ENCODE data around the gene FNBP1. TPM values are rescaled to one million over a fixed set of nuclear protein-coding genes. Genes with fewer than 3 reads are reported as not detected.
"Not testable (repeated sequence)": the region's sequence is repeated elsewhere in the genome, so short reads cannot be mapped to it uniquely, and the experiment has no call there.

Gene FNBP1
- total RNA-seq, 6 experiments from 2014 or later = 34.7 to 40.6 (median 35.5) TPM

DNA sequence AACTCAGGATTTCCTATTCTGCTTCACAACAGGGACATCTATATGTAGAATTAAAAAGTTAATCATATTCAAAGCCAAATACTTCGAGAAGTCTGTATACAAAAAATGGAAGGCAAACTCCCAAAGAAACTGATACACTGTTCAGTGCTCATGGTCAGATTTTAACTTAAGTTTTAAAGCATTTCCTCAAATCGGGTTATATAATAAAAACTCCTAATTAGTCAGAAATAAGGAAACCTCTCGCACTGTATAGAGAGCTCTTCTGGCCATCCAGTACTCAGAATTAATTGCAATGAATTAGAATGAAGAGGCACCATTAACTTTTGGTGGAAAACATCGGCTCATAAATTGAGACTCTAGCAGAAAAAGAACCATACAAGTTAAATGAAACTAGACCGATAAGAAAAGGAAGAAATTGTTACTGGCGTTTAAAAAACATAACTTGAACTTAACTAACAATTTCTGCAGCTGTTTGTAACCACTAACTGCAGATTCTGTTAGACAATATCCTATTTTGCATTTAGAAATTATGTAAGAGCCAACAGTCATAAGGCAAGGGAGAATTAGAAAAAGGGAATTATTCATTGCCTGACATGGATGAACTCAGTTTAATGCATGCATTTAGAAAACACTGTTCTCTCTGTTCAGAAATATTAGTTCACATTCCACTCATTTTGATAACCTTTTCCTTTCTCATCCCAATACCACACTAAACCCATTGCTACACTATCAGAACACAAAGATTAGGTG lies 96.6 kb downstream of the FNBP1 start:
- no peak for TF ChIP-seq CTCF (IDR thresholded peaks at IDR 0.05)
- peaks cover 21% of the 10 kb centered on the region for H3K36me3 Mint-ChIP-seq (ENCODE audit: low read depth)
- no peak overlapping the region for H3K27ac Mint-ChIP-seq

DNA sequence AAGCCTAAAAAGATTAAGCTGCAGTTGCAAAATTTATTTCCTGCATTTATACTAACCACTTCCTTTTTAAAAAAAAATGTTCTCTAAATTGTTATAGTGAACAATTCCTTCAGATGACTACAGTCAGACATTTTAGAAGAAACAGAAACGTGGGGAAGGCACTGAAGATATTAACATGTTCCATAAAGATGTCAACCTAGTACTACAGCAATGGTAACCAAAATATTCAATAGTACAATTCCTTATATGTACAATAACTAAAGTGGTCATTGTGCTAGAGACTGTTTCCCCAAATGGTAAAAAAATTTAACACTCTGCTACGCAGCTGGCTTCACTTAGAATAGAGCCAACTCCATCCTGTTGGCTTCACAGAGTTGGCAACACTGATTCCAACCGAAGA lies 97.7 kb downstream of the FNBP1 start:
- H3K27me3 Mint-ChIP-seq (ENCODE audit: insufficient read depth) = no peaks in the 10 kb centered on the region
- no peak overlapping the region for H3K27ac Mint-ChIP-seq
- no peak for TF ChIP-seq CTCF (IDR thresholded peaks at IDR 0.05)
- peaks cover 6% of the 10 kb centered on the region; the same call in 1 of the 2 replicates for H3K4me1 Mint-ChIP-seq (ENCODE audit: low read depth)
- H3K4me3 Mint-ChIP-seq = no peak overlapping the region
- H3K9me3 Mint-ChIP-seq = peaks cover 20% of the 10 kb centered on the region
- no peak for DNase-seq
- H3K36me3 Mint-ChIP-seq (ENCODE audit: low read depth) = peaks cover 22% of the 10 kb centered on the region

More for the DNA sequence above, 96.6 kb downstream of the FNBP1 start:
- no peaks in the 10 kb centered on the region for H3K27me3 Mint-ChIP-seq (ENCODE audit: insufficient read depth)
- H3K4me3 Mint-ChIP-seq = no peak overlapping the region
- DNase-seq = no peak
- peaks cover 6% of the 10 kb centered on the region; the same call in 1 of the 2 replicates for H3K4me1 Mint-ChIP-seq (ENCODE audit: low read depth)
- H3K9me3 Mint-ChIP-seq = peaks cover 20% of the 10 kb centered on the region

DNA sequence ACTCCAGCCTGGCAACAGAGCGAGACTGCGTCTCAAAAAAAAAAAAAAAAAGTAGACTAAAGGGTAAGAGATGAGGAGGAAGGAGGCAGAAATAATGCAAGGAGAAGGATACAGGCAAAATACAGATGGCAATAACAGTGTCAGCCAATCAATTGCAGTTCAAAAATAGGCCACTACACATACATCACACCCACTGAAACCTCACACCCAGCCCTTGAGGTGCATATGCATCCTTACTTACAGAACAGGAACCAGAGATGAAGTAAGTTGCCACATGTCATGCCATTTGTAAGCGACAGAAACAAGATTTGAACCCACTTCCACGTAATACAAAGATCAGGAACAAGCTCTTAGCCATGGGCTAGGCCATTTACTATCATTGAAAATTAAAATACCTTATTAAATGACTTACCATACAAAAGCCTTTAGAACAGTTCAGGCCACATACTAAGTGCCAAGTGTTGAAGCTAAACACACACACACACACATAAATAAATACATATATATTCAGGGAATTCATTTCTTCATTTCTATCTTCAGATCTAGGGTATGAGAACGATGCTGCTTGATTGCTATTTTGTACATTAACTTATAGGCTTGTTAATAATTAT lies 98.4 kb downstream of the FNBP1 start:
- TF ChIP-seq CTCF (IDR thresholded peaks at IDR 0.05) = no peak
- H3K27me3 Mint-ChIP-seq (ENCODE audit: insufficient read depth) = no peaks in the 10 kb centered on the region
- H3K27ac Mint-ChIP-seq = no peak overlapping the region
- H3K4me3 Mint-ChIP-seq = no peak overlapping the region
- no peak for DNase-seq
- H3K4me1 Mint-ChIP-seq (ENCODE audit: low read depth) = peaks cover 9% of the 10 kb centered on the region
- H3K9me3 Mint-ChIP-seq = peaks cover 23% of the 10 kb centered on the region
- H3K36me3 Mint-ChIP-seq (ENCODE audit: low read depth) = peaks cover 29% of the 10 kb centered on the region

DNA sequence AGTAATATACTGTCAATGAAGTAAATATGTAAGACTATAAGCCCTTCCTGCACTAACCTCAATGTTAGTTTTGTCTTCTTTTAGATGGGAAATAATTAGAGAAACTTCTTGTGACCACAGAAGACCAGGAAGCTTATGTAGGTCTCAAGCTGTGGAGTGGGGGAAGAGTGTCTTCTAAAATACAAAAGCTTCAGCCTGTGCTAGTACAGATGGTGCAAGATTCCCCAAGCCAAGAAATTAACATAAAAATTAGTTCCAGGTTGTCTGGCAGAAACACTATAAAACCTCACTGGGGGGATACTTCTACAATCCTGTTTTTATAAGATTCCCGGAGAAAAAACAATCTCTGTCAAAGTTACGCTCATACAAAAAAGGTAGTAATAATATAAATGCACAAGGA lies 103.6 kb downstream of the FNBP1 start:
- Mint-ChIP-seq H3K27me3 (ENCODE audit: insufficient read depth) (no peaks in the 10 kb centered on the region), H3K4me3 (no peak overlapping the region), H3K27ac (peak overlapping the region; percentile 6; the same call in 1 of the 2 replicates), H3K9me3 (peaks cover 24% of the 10 kb centered on the region), H3K36me3 (ENCODE audit: low read depth) (peaks cover 32% of the 10 kb centered on the region), H3K4me1 (ENCODE audit: low read depth) (peaks cover 29% of the 10 kb centered on the region)
- DNase-seq = no peak
- no peak for TF ChIP-seq CTCF (IDR thresholded peaks at IDR 0.05)

- Mint-ChIP-seq H3K27me3 (ENCODE audit: insufficient read depth) (no peaks in the 10 kb centered on the region), H3K9me3 (peaks cover 20% of the 10 kb centered on the region), H3K4me1 (ENCODE audit: low read depth) (peaks cover 39% of the 10 kb centered on the region), H3K36me3 (ENCODE audit: low read depth) (peaks cover 26% of the 10 kb centered on the region), H3K27ac (peak overlapping the region; percentile 75), H3K4me3 (peak overlapping the region; percentile 50; the same call in 1 of the 2 replicates)
- peak; percentile 52 for DNase-seq
- no peak for TF ChIP-seq CTCF (IDR thresholded peaks at IDR 0.05)
These were observed 104.6 kb downstream of the FNBP1 start for GRCh38 chr9:129938291-129938979.

- H3K27ac Mint-ChIP-seq = peak overlapping the region; percentile 75
- H3K9me3 Mint-ChIP-seq = peaks cover 16% of the 10 kb centered on the region
These were observed 105.1 kb downstream of the FNBP1 start for GRCh38 chr9:129937879-129938278.

More at GRCh38 chr9:129937879-129938278, 105.1 kb downstream of the FNBP1 start:
- Mint-ChIP-seq H3K36me3 (ENCODE audit: low read depth) (peaks cover 21% of the 10 kb centered on the region), H3K4me1 (ENCODE audit: low read depth) (peaks cover 45% of the 10 kb centered on the region), H3K4me3 (0 out of 2 replicates have a peak overlapping the region, but pooled peaks have one; percentile 50)
- H3K27me3 Mint-ChIP-seq (ENCODE audit: insufficient read depth); DNase-seq: not testable (repeated sequence)
